GM18499 (cell line): ENCODE results near the gene CAMKK1.
"Not testable (repeated sequence)": the region's sequence is repeated elsewhere in the genome, so short reads cannot be mapped to it uniquely, and the experiment has no call there.

Source experiments
- ATAC-seq: cut with Tn5 transposase; IDR thresholded peaks from one replicate; pipeline ENCODE4 v1.9.1; 2021; ENCODE audit warnings: moderate number of reproducible peaks; ENCODE audit not compliant: insufficient read depth, unreplicated experiment

Gene CAMKK1

DNA sequence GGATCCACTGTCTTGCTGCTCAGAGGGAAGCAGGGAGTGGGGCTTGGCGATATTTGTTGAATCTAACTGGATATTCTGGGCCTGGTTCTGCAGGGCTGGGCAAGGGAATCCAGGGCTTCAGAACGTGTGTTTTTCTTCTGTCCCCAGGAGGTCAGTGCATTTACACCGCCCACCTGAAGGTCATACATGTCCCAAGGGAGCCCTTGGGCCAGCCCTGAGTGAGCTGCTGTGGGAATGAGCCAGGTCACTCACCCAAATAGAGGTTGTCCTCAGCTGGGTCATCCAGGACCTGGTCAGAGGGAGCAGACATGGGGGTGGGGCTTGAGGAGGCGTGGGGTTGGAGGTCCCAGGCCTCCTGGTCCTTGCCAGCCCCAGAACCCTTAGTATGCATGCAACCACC, 10.6 kb downstream of the CAMKK1 start:
- ATAC-seq: no peak

- no peak for ATAC-seq
These were observed 11.9 kb downstream of the CAMKK1 start for GRCh38 chr17:3880983-3881382.

- ATAC-seq: no peak
These were observed 13.0 kb downstream of the CAMKK1 start for GRCh38 chr17:3879591-3880417.

GRCh38 chr17:3879186-3879585, 13.7 kb downstream of the CAMKK1 start:
- ATAC-seq: no peak

GRCh38 chr17:3877220-3877619, 15.6 kb downstream of the CAMKK1 start:
- no peak for ATAC-seq

GRCh38 chr17:3875317-3875716, 17.5 kb downstream of the CAMKK1 start:
- ATAC-seq: no peak

DNA sequence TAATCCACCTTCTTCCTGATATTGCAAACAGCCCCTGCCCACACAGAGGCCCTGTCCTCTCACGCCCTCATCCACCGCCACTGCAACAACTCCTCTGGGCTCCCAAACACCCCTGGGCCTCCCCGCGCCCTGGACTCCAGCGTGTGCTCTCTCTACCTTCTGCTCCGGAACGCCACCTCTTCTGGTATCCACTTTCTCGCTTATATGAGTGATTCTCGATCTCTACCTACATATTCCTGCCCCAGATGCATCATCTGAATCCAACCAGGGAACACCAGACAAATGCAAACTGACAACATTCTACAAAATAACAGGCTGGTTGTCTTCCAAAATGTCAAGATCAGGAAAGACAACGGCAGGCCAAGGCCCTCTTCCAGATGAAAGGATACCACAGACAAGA, 19.0 kb downstream of the CAMKK1 start:
- ATAC-seq: no peak

DNA sequence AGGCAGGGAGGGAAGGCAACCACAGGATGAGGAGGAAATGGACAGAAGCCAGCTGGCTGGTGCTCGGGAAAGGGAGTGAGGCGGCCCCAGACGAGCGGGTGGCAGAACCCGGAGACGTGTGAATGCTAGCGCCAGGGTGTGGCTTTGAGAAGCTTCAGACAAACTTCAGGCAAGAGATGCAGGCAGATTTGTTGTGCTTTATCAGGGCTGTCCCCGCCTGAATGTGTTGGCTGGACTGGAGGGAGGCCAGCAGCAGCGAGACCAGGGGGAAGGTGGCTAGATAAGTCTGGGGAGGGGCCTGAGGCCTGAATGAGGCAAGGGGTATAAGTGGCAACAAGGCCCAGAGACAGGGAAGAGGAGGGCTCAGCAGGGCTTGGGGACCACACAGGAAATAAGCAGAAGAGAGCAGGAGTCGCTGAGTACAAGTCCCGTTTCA, 22.0 kb downstream of the CAMKK1 start:
- no peak for ATAC-seq

- ATAC-seq: no peak
These were observed 25.2 kb downstream of the CAMKK1 start for GRCh38 chr17:3867606-3868005.

- no peak for ATAC-seq
These were observed 25.7 kb downstream of the CAMKK1 start for GRCh38 chr17:3867106-3867505.

DNA sequence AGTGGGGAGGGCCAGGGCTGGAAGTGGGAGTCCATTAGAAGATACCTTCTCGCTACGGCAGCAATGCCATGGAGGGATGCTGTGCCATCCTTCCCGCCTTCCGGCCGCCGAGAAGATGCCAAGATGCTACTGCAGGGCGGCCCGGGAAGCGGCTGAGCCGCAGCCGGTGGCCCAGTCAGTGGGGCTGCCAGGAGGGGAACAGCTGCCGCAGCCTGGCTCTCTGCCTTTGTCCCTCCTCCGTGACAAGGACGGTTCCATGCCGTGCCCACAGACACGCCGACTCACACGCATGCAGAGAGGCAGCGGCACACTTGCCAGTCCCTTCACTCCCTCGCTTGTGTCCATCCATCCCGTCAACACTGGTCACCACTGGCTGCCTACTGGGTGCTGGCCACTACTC, 26.6 kb downstream of the CAMKK1 start:
- ATAC-seq: no peak

DNA sequence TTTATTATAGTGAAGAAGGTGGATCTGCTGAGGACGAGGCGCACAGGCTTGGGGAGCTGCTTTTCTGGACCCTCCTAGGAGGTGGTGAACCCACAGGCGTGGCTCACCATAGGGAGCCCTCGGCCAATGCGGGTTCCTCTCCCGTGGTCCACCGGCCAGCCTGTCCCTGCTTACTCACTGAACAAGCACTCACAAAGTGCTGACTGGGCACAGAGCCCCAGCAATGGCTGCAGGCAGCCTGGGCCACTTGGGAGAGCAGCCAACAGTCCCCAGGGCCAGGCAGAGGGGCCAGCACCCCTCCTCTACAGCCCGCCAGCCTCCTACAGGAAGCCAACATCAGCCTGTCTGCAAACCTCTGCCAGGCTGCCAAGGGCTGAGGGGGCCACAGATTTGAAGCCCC, 27.7 kb downstream of the CAMKK1 start:
- ATAC-seq: no peak

DNA sequence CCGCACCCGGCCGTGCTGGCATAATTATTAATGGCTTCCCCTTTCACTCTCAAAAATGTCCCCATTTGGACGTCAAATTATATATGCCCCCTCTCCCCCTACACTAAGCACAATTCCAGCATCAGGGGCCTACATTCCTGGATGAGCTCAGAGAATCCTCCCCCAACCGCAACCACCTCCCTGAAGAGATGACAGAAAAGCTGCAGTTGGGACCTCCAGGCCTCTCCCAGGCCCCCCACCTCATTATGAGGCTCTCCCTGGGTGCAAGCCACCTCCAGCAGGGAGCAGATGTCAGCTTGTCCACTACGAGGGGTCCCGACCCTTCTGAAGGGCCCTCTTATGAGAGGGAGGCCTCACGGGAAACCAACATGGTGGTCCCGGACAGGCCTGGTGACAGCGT, 28.3 kb downstream of the CAMKK1 start:
- ATAC-seq: no peak

- ATAC-seq: no peak
These were observed 30.8 kb downstream of the CAMKK1 start for GRCh38 chr17:3861761-3862681.

DNA sequence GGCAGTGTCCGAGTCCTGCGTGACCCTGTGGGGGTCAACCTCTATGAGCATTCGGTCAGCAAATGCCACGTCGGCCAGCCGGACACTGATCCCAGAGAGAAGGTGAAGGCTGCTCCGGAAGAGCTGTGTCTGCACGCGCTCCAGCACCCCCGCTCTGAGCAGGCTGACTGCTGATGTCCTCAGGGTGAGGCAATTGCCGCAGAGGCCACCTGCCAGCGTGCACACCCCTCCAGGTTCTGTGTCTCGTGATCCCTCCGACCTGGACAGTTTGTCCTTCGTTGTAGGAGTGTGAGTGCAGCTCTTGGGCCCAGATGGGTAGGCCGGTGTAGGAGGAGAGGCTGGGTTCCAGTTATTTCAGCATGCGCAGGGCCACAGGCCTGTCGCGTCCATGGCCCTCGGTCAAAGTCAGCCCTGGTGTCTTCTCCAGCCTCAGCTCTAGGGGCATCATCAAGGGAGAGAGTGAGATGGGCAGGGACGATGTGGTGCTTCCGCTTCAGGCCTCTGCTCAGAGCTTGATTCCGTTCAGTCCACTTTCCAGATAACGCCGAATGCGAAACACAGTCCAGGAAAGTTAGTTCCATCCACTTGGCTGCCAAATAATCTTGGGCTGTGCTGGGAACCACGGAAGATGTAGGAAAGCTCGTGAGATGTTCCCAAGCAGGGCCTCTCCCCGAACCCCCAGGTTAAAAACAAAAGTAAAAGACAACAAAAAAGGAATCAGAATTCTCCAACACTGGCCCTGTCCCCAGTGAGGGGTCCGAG, 31.7 kb downstream of the CAMKK1 start:
- no peak for ATAC-seq

DNA sequence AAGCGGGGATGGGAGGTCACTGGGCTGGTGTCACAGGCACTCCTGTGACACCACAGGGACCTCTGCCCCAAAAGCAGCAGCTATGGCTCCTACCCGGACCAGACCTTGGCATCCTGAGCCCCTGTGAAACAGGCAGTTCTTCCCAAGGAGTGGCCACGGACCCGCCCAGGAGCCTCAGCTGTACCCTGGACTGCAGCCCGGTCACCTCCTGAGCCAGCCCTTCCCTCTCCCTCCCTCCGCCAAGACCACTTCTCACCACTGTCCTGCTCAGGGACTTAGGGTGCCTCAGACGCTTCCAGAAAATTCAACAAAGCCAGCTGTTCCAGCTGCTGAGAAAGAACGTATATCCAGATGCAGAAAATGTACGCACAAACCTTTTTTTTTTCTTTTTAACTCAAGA, 32.9 kb downstream of the CAMKK1 start:
- ATAC-seq: no peak

DNA sequence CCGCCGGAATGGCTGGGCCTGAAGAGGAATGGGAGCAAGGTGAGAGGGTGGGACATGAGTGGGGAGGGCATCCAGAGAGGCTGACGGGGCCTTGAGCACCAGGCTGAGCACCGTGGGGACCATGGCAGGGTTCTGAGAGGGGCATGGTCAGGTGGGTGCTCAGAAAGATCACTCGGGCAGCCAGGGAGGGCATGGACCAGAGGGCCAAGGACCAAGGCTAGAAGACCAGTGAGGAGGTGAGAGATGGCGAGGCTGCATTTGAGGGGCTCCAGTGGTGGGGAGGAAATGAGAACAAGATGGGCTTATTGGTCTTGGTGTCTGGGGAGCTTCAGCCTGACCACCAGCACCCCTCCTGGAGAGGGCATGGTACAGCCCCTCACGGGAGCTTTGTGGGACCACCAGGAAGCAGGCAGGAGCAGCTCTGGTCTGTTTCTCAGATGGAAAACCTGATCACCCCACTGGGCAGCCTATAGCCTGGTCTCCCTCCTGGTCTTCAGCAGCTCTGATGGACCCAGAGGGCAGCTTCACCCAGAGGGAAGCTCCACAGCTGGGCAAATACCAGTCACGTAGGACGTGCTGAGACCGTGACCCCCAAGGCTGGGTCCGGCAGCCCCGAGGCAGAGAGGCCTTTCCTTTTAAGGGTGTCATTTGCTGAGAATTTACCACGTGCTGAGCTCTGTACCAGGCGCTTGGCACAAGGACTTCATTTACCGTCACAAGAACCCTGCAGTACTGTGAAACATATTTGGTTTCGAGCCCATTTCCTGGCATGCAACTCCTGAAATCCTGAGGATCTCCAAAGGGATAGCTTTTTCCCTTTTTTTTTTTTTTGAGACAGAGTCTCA, 35.4 kb downstream of the CAMKK1 start:
- ATAC-seq: no peak

DNA sequence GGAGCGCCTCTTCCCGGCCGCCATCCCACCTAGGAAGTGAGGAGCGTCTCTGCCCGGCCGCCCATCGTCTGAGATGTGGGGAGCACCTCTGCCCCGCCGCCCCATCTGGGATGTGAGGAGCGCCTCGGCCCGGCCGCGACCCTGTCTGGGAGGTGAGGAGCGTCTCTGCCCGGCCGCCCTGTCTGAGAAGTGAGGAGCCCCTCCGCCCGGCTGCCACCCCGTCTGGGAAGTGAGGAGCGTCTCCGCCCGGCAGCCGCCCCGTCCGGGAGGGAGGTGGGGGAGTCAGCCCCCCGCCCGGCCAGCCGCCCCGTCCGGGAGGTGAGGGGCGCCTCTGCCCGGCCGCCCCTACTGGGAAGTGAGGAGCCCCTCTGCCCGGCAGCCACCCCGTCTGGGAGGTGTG, 38.6 kb downstream of the CAMKK1 start:
- not testable (repeated sequence) for ATAC-seq

DNA sequence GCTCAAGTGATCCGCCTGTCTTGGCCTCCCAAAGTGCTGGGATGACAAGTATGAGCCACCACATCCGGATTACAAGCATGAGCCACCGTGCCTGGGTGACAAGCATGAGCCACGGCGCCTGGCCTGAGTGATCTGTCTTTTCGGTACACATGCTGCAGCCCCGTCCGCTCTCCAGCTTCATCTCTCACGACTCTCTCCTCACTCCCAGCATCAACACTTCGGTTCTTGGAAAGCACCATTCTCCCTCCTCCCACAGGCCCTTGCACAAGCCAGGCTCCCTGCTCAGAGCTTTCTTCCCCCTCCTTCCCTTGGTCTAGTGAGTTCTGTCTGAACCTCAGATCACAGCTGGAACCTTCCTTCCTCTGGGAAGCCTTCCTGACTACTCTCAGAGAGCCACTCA, 40.3 kb downstream of the CAMKK1 start:
- no peak for ATAC-seq
